Thyroid gland (tissue), 4 donors: ENCODE data around the gene BCDIN3D. TPM values are rescaled to one million over a fixed set of nuclear protein-coding genes. Genes with fewer than 3 reads are reported as not detected.

Experiments
- DNase-seq, 2 donors: peaks; one replicate each; pipeline ENCODE4 v3.0.0-alpha.2; 2019
- H3K27ac ChIP-seq, 3 donors: fragments of 200-600 bp; sonication (generic); 1 replicate in 2 of 3; 2 replicates in 1 of 3; pipeline ENCODE4 v1.5.1; 2016 to 2019; ENCODE audit warnings: mild to moderate bottlenecking in 1 of 3, moderate library complexity in 1 of 3
- H3K27me3 ChIP-seq: fragments of 200-600 bp; sonication (generic); one replicate; pipeline ENCODE4 v1.5.1; 2019
- H3K36me3 ChIP-seq, 2 donors: fragments of 200-600 bp; sonication (generic); one replicate each; pipeline ENCODE4 v1.5.1; 2016 to 2019
- H3K4me1 ChIP-seq, 2 donors: fragments of 200-600 bp; sonication (generic); one replicate each; pipeline ENCODE4 v1.5.1; 2017 to 2019
- H3K4me3 ChIP-seq, 3 donors: fragments of 200-600 bp; sonication (generic); replicated peaks in 1 of 3; 1 replicate in 2 of 3; 2 replicates in 1 of 3; pipeline ENCODE4 v1.5.1; 2016; ENCODE audit warnings: mild to moderate bottlenecking in 1 of 3
- H3K9me3 ChIP-seq: fragments of 200-600 bp; sonication (generic); one replicate; pipeline ENCODE4 v1.5.1; 2017
- CTCF ChIP-seq, 6 experiments: fragments of 200-600 bp in 3 of 6; fragments of 450-650 bp in 3 of 6; sonication (generic) in 3 of 6; IDR thresholded peaks; one replicate each; pipeline ENCODE4 v1.5.1; 2016 to 2019; ENCODE audit warnings: antibody characterized with exemption in 6 of 6, mild to moderate bottlenecking in 2 of 6, inconsistent platforms in 1 of 6, moderate library complexity in 1 of 6
- POLR2A ChIP-seq, 2 donors: fragments of 450-650 bp; IDR thresholded peaks; one replicate each; pipeline ENCODE4 v1.6.1; 2017; ENCODE audit warnings: antibody characterized with exemption in 2 of 2, mild to moderate bottlenecking in 2 of 2, moderate library complexity in 1 of 2
- WGBS, 2 donors: methylation state at CpG; one replicate each; pipeline ENCODE4 v1.1.5; 2017; 5-methylcytosine and 5-hydroxymethylcytosine counted together
- intact Hi-C: fragments of 100-400 bp; cut with DNase I; formaldehyde crosslinking; loops from one replicate; pipeline ENCODE4 v1.15.1; 2023
- total RNA-seq, 4 donors: library from RNA; depleted of rRNA; stranded (reverse); fragments of >200 nt; gene quantifications; one replicate each; pipeline ENCODE4 v1.2.3, GENCODE V29; 2016

BCDIN3D gene
- total RNA-seq, 4 donors from 2014 or later: 3.9 to 6.1 (median 4.1) TPM

DNA sequence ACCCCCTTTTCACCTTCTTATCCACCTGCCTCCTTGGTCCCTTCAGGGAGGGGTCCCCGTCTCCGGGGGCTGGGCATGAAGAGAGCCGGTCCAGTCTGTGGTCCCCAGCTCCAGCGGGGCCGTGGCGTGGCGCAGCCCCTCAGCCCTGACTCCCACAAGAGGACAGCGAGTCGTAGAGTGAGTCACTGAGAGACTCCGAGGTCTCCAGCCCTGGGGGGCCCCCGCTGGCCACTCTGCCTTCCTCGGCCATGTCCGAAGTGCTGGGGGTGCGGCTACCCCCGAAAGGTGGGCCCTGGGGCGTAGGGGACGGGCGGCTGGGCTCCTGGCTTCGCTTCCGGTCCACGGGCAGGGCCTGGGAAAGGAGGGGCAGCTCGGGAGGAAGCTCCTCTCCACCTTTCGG, 51.2 kb downstream of the BCDIN3D start:
- Histone ChIP-seq H3K27me3 (no peaks in the 10 kb centered on the region), H3K36me3 (peaks cover 3 to 7% of the 10 kb centered on the region in 2 donors), H3K9me3 (no peaks in the 10 kb centered on the region), H3K4me3 (no peak overlapping the region), H3K27ac (no peak overlapping the region), H3K4me1 (no peaks in the 10 kb centered on the region)
- intact Hi-C loops: no loop called here
- WGBS, 2 donors: 89 to 91% methylated on average over 16 of the region's 23 CpGs
- TF ChIP-seq CTCF (IDR thresholded peaks at IDR 0.05) (no peak), POLR2A (IDR thresholded peaks at IDR 0.05) (no peak)
- DNase-seq: no peak

GRCh38 chr12:49790741-49791555, 52.0 kb downstream of the BCDIN3D start:
- TF ChIP-seq CTCF (IDR thresholded peaks at IDR 0.05) (no peak), POLR2A (IDR thresholded peaks at IDR 0.05) (no peak)
- Histone ChIP-seq H3K36me3 (peaks cover 3 to 7% of the 10 kb centered on the region in 2 donors), H3K27me3 (no peaks in the 10 kb centered on the region), H3K27ac (no peak overlapping the region), H3K4me1 (no peaks in the 10 kb centered on the region), H3K4me3 (no peak overlapping the region), H3K9me3 (no peaks in the 10 kb centered on the region)
- 90 to 91% methylated on average over 19 to 22 of the region's 22 CpGs for WGBS, 2 donors
- intact Hi-C loops: no loop called here
- DNase-seq: no peak

GRCh38 chr12:49789992-49790391, 52.9 kb downstream of the BCDIN3D start:
- intact Hi-C loops: no loop called here
- WGBS, 2 donors: 81 to 93% methylated on average over 3 of the region's 3 CpGs
- H3K9me3 ChIP-seq: no peaks in the 10 kb centered on the region
- TF ChIP-seq CTCF (IDR thresholded peaks at IDR 0.05): no peak
- no peak for TF ChIP-seq POLR2A (IDR thresholded peaks at IDR 0.05)
- H3K27me3 ChIP-seq: no peaks in the 10 kb centered on the region
- peaks cover 3 to 7% of the 10 kb centered on the region in 2 donors for H3K36me3 ChIP-seq
- no peaks in the 10 kb centered on the region for H3K4me1 ChIP-seq
- DNase-seq: no peak
- H3K4me3 ChIP-seq: no peak overlapping the region
- no peak overlapping the region for H3K27ac ChIP-seq

GRCh38 chr12:49787672-49788071, 55.2 kb downstream of the BCDIN3D start:
- H3K36me3 ChIP-seq: peaks cover 3 to 4% of the 10 kb centered on the region in 2 donors
- TF ChIP-seq CTCF (IDR thresholded peaks at IDR 0.05) (no peak), POLR2A (IDR thresholded peaks at IDR 0.05) (no peak)
- DNase-seq: no peak
- H3K27ac ChIP-seq: no peak overlapping the region
- H3K4me1 ChIP-seq: peaks cover 0 to 7% of the 10 kb centered on the region in 2 donors
- 97 to 98% methylated on average over 2 of the region's 2 CpGs for WGBS, 2 donors
- no peaks in the 10 kb centered on the region for H3K27me3 ChIP-seq
- H3K9me3 ChIP-seq: no peaks in the 10 kb centered on the region
- H3K4me3 ChIP-seq: no peak overlapping the region
- intact Hi-C loops: no loop called here

Other genes starting within 250 kb of the BCDIN3D start
- 1 to 10 TPM; 1.1 to 2.1 (median 1.4) TPM for gene FAM186B, start 237.5 kb downstream of the BCDIN3D start, total RNA-seq
- 10 to 100 TPM; 29.5 to 39.7 (median 34.4) TPM for gene PRPF40B, start 219.5 kb downstream of the BCDIN3D start, total RNA-seq
- 10 to 100 TPM; 30.9 to 41.8 (median 35.1) TPM for gene FMNL3, start 135.7 kb downstream of the BCDIN3D start, total RNA-seq
- gene TMBIM6, start 101.5 kb downstream of the BCDIN3D start, total RNA-seq: 1,000 to 10,000 TPM in 1 of 4 donors, 100 to 1,000 TPM in 3; 745 to 1,019 (median 804) TPM
- 10 to 100 TPM; 14.1 to 33.7 (median 16.3) TPM for gene NCKAP5L, start 14.7 kb downstream of the BCDIN3D start, total RNA-seq
- gene FAIM2, start 60.8 kb upstream of the BCDIN3D start, total RNA-seq: 1 to 10 TPM in 1 of 4 donors, under 1 TPM in 2, not detected in 1; 0.13 to 3.0 (median 0.33) TPM
- gene AQP2, start 107.6 kb upstream of the BCDIN3D start, total RNA-seq: under 1 TPM in 1 of 4 donors, not detected in 3; 0.67 TPM
- 1 to 10 TPM in 3 of 4 donors, not detected in 1; 1.1 to 3.5 (median 2.0) TPM for gene AQP5, start 118.8 kb upstream of the BCDIN3D start, total RNA-seq
- not detected for gene AQP6, start 129.8 kb upstream of the BCDIN3D start, total RNA-seq
- 1 to 10 TPM; 4.0 to 7.2 (median 6.2) TPM for gene RACGAP1, start 182.4 kb upstream of the BCDIN3D start, total RNA-seq
- 1 to 10 TPM in 1 of 4 donors, under 1 TPM in 3; 0.13 to 1.9 (median 0.43) TPM for gene ASIC1, start 214.5 kb upstream of the BCDIN3D start, total RNA-seq
- 10 to 100 TPM; 67.2 to 92.9 (median 74.7) TPM for gene SMARCD1, start 242.2 kb upstream of the BCDIN3D start, total RNA-seq